ENCODE results near the gene PDE8A.

DNA sequence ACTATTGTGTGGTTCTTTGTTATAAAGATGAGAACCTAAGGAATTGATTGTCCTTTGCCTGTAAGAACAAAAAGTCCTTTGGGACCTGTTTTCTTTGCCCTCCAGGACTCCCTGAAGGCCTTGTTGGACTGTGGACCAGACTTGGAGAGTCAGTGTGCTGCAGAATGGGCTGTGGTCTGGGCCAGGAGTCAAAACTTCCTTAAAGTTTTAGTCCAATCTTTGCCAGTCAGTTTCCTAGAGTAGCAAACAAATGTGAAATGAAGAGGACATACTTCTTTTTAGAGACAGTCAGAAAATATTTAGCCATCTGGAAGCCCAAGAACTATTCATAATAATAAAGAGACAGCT is 45.4 kb downstream of the PDE8A start:
- TF ChIP-seq CTCF (conservative IDR thresholded peaks at IDR 0.05 in 1 of 2, IDR thresholded peaks at IDR 0.05 in 1 of 2; ENCODE audit: extremely low read depth in 1 of 2, insufficient read depth in 1 of 2, low read depth in 1 of 2, low read length in 2 of 2) (no peak), EZH2 (IDR thresholded peaks at IDR 0.05; ENCODE audit: borderline replicate concordance, low read length) (no peak)
